K562 (cell line): ENCODE measurements around the gene CUX1. TPM values are rescaled to one million over a fixed set of nuclear protein-coding genes. Genes with fewer than 3 reads are reported as not detected.
A peak's percentile ranks its signal among the peaks of the same experiment; 100 is the strongest.

Experiments used
- ADNP ChIP-seq: fragments of 200-800 bp; sonication (Bioruptor generic); IDR thresholded peaks from 2 replicates; pipeline ENCODE4 v1.6.1; 2016; ENCODE audit warnings: missing genetic modification characterization, missing compliant biosample characterization
- BRD4 ChIP-seq: fragments of 200-600 bp; sonication (generic); IDR thresholded peaks from 2 replicates; pipeline ENCODE4 v1.6.1; 2017; ENCODE audit warnings: inconsistent platforms
- CBX1 ChIP-seq: sonication (generic); IDR thresholded peaks from 2 replicates; pipeline ENCODE4 v1.6.1; 2016; ENCODE audit warnings: antibody characterized with exemption, low read depth, mild to moderate bottlenecking
- CREB1 ChIP-seq, 2 experiments: sonication (generic) in 1 of 2; formaldehyde crosslinking in 1 of 2; IDR thresholded peaks; 2 replicates each; pipeline versions ENCODE4 v1.6.1 to v1.8.0; 2012 to 2022; ENCODE audit warnings: inconsistent platforms in 1 of 2, mild to moderate bottlenecking in 1 of 2, missing genetic modification reagents in 1 of 2, moderate library complexity in 1 of 2
- CREBBP ChIP-seq: IDR thresholded peaks from one replicate; pipeline ENCODE4 v1.6.1; 2012; ENCODE audit warnings: low read depth, mild to moderate bottlenecking, control low read depth, inconsistent platforms, low read length
- CXXC5 ChIP-seq: fragments of 250-450 bp; sonication (Bioruptor Pico); IDR thresholded peaks from 2 replicates; pipeline ENCODE4 v1.8.0; 2022; ENCODE audit warnings: inconsistent platforms, mild to moderate bottlenecking, moderate library complexity
- GATAD2B ChIP-seq: fragments of 450-650 bp; IDR thresholded peaks from 2 replicates; pipeline ENCODE4 v1.6.1; 2017; ENCODE audit warnings: mild to moderate bottlenecking, borderline replicate concordance
- HNRNPK ChIP-seq: fragments of 200-400 bp; formaldehyde crosslinking; IDR thresholded peaks from one replicate; pipeline ENCODE4 v1.6.1; 2018; ENCODE audit warnings: mild to moderate bottlenecking, low read depth, low read length; ENCODE audit not compliant: poor library complexity, severe bottlenecking
- HNRNPL ChIP-seq: fragments of 200-400 bp; formaldehyde crosslinking; IDR thresholded peaks from 2 replicates; pipeline ENCODE4 v1.6.1; 2017; ENCODE audit warnings: low read depth, mild to moderate bottlenecking, low read length
- MXI1 ChIP-seq: IDR thresholded peaks from 2 replicates; pipeline ENCODE4 v1.6.1; 2011; ENCODE audit warnings: low read depth, mild to moderate bottlenecking, improper control_type of control experiment, low read length
- PCBP1 ChIP-seq: fragments of 200-400 bp; formaldehyde crosslinking; IDR thresholded peaks from 2 replicates; pipeline ENCODE4 v1.6.1; 2018; ENCODE audit warnings: mild to moderate bottlenecking, low read depth, low read length; ENCODE audit not compliant: poor library complexity, severe bottlenecking
- PTTG1 ChIP-seq: fragments of 450-650 bp; IDR thresholded peaks from 2 replicates; pipeline ENCODE4 v1.6.1; 2016; ENCODE audit warnings: low read depth, mild to moderate bottlenecking, missing genetic modification characterization, missing compliant biosample characterization
- RFX5 ChIP-seq: IDR thresholded peaks from 2 replicates; pipeline ENCODE4 v1.6.1; 2011; ENCODE audit warnings: low read depth, mild to moderate bottlenecking, improper control_type of control experiment, low read length
- TCF15 ChIP-seq: fragments of 250-450 bp; sonication (Bioruptor Pico); IDR thresholded peaks from 2 replicates; pipeline ENCODE4 v1.8.0; 2022; ENCODE audit warnings: moderate library complexity, mild to moderate bottlenecking, inconsistent platforms
- ZNF511 ChIP-seq: sonication (generic); formaldehyde crosslinking; IDR thresholded peaks from 2 replicates; pipeline ENCODE4 v1.8.0; 2022; ENCODE audit warnings: mild to moderate bottlenecking, missing genetic modification reagents
- ZNF57 ChIP-seq: fragments of 450-650 bp; formaldehyde crosslinking; IDR thresholded peaks from 2 replicates; pipeline ENCODE4 v1.4.0; 2020; ENCODE audit warnings: mild to moderate bottlenecking, moderate library complexity
- ZNF79 ChIP-seq: fragments of 250-450 bp; sonication (Bioruptor Pico); IDR thresholded peaks from 2 replicates; pipeline ENCODE4 v1.4.0; 2020; ENCODE audit warnings: low read depth, mild to moderate bottlenecking, moderate library complexity
- polyA plus RNA-seq, 8 experiments: library from polyadenylated mRNA; depleted of rRNA in 4 of 8; stranded (reverse) in 5 of 8; unstranded in 3 of 8; fragments of >200 nt; fragmentation: Nextera tagmentation in 2 of 8; fragmentation: Illumina TruSeq in 1 of 8; extraction: Ambion mirVana in 2 of 8; extraction: Trizol in 1 of 8; gene quantifications; 2 replicates each; pipeline versions ENCODE4 v1.2.1 to v1.2.3, GENCODE V29; 2011 to 2014; ENCODE audit warnings: inconsistent platforms in 1 of 8, missing spikeins in 1 of 8
- total RNA-seq, 7 experiments: library from RNA; depleted of rRNA in 6 of 7; stranded (reverse); fragments of >200 nt in 6 of 7; fragmentation: Illumina TruSeq in 2 of 7; extraction: Trizol in 2 of 7; gene quantifications; 2 replicates each; pipeline versions ENCODE4 v1.2.1 to v1.2.3, GENCODE V29; 2011 to 2021; ENCODE audit warnings: low replicate concordance in 1 of 7
- TF ChIP-seq, protein P1 (sequence below): sonication (generic); formaldehyde crosslinking; IDR thresholded peaks from 2 replicates; pipeline ENCODE4 v1.8.1; 2023; ENCODE audit warnings: mild to moderate bottlenecking, missing genetic modification reagents
- TF ChIP-seq, protein P2 (sequence below): sonication (generic); formaldehyde crosslinking; IDR thresholded peaks from 2 replicates; pipeline ENCODE4 v1.8.1; 2023; ENCODE audit warnings: mild to moderate bottlenecking, missing genetic modification reagents

CUX1 gene
- total and polyA plus RNA-seq, 9 of the 15 experiments (the other 6 are each of a cell fraction or from before 2014, with no cell fraction given): 3.6 to 55.3 (median 25.2) TPM

DNA sequence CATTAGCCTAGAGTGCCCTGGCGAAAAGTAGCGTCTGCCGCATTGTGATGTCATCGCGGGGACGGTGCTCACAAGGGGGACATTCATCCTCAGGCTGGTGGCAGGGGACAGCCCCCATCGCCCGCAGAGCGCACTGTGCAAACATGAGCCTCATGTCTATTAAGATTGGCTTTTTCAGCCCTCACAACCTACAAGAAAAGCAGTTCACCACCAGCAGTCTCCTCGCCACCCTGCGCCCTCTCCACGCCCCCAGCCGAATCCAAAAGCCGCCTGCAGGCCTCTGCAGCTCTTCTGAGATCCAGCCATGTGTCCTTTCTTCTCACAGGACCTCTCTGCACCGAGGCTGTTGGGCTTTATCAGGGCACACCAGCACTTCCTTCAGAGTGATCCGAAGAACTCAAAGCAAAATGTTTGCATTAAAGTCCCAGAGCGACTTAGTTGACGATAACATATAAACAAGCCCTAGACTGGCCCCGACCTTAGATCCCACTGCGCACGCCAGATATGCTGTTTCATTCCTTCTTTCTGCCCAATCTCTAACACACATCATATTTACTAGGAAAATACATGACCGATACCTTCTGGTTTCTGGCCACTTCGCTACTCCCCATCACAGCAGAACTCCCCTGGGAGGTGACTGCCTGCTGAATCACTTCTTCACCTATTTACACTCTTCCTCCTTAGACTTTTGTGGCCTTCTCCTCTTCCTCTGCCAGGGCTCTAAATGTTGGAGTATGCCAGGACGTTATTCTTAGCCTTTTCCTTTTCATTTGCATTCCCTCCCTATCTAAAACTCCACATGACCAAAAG, 263.2 kb downstream of the CUX1 start (continued):
- TF ChIP-seq CREB1 (IDR thresholded peaks at IDR 0.05) (peak; percentile 53; the same call in 1 of the 2 replicates), CREB1 (CRISPR knock-in tag; IDR thresholded peaks at IDR 0.05) (peak; percentile 72), TCF15 (CRISPR knock-in tag) (no peak), GATAD2B (no peak; the same call in 1 of the 2 replicates), BRD4 (peak; percentile 59; the same call in 1 of the 2 replicates), PTTG1 (tag) (no peak), ZNF57 (CRISPR knock-in tag) (no peak), CXXC5 (CRISPR knock-in tag) (peak; percentile 76), RFX5 (no peak), MXI1 (peak; percentile 55), CBX1 (no peak), ZNF511 (CRISPR knock-in tag) (0 out of 2 replicates have a peak, but pooled peaks have one; percentile 10), HNRNPK (no peak), ZNF79 (CRISPR knock-in tag) (no peak), PCBP1 (no peak), ADNP (tag) (peak; percentile 63), CREBBP (no peak), HNRNPL (no peak)
- TF ChIP-seq, protein P1, sequence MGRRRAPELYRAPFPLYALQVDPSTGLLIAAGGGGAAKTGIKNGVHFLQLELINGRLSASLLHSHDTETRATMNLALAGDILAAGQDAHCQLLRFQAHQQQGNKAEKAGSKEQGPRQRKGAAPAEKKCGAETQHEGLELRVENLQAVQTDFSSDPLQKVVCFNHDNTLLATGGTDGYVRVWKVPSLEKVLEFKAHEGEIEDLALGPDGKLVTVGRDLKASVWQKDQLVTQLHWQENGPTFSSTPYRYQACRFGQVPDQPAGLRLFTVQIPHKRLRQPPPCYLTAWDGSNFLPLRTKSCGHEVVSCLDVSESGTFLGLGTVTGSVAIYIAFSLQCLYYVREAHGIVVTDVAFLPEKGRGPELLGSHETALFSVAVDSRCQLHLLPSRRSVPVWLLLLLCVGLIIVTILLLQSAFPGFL: 0 out of 2 replicates have a peak, but pooled peaks have one; percentile 48
- TF ChIP-seq, protein P2, sequence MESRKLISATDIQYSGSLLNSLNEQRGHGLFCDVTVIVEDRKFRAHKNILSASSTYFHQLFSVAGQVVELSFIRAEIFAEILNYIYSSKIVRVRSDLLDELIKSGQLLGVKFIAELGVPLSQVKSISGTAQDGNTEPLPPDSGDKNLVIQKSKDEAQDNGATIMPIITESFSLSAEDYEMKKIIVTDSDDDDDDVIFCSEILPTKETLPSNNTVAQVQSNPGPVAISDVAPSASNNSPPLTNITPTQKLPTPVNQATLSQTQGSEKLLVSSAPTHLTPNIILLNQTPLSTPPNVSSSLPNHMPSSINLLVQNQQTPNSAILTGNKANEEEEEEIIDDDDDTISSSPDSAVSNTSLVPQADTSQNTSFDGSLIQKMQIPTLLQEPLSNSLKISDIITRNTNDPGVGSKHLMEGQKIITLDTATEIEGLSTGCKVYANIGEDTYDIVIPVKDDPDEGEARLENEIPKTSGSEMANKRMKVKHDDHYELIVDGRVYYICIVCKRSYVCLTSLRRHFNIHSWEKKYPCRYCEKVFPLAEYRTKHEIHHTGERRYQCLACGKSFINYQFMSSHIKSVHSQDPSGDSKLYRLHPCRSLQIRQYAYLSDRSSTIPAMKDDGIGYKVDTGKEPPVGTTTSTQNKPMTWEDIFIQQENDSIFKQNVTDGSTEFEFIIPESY (CRISPR knock-in tag): peak; percentile 11; the same call in 1 of the 2 replicates
